ENCODE measurements around the gene CCNI2.

Gene CCNI2

GRCh38 chr5:132765311-132766019 is 18.2 kb downstream of the CCNI2 start:
- no peak for DNase-seq (ENCODE audit: low read depth)

GRCh38 chr5:132766020-132766805 is 19.0 kb downstream of the CCNI2 start:
- DNase-seq (ENCODE audit: low read depth): no peak

GRCh38 chr5:132766806-132767055 is 19.5 kb downstream of the CCNI2 start:
- DNase-seq (ENCODE audit: low read depth): no peak

- no peak for DNase-seq (ENCODE audit: low read depth)
Measured at GRCh38 chr5:132767150-132767549, 19.9 kb downstream of the CCNI2 start.

GRCh38 chr5:132768485-132768868 is 21.3 kb downstream of the CCNI2 start:
- DNase-seq (ENCODE audit: low read depth): no peak

GRCh38 chr5:132770476-132771159 is 23.4 kb downstream of the CCNI2 start:
- DNase-seq (ENCODE audit: low read depth): no peak

- no peak for DNase-seq (ENCODE audit: low read depth)
Measured at GRCh38 chr5:132771503-132771998, 24.3 kb downstream of the CCNI2 start.

GRCh38 chr5:132772291-132773070 is 25.3 kb downstream of the CCNI2 start:
- no peak for DNase-seq (ENCODE audit: low read depth)

- DNase-seq (ENCODE audit: low read depth): no peak
Measured at GRCh38 chr5:132773114-132773513, 25.9 kb downstream of the CCNI2 start.

- no peak for DNase-seq (ENCODE audit: low read depth)
Measured at GRCh38 chr5:132773601-132774355, 26.6 kb downstream of the CCNI2 start.

GRCh38 chr5:132774406-132774805 is 27.2 kb downstream of the CCNI2 start:
- no peak for DNase-seq (ENCODE audit: low read depth)

- no peak for DNase-seq (ENCODE audit: low read depth)
Measured at GRCh38 chr5:132774896-132775295, 27.7 kb downstream of the CCNI2 start.

- DNase-seq (ENCODE audit: low read depth): no peak
Measured at GRCh38 chr5:132775476-132775961, 28.3 kb downstream of the CCNI2 start.

- DNase-seq (ENCODE audit: low read depth): no peak
Measured at GRCh38 chr5:132776131-132776937, 29.1 kb downstream of the CCNI2 start.

- no peak for DNase-seq (ENCODE audit: low read depth)
Measured at GRCh38 chr5:132776938-132777208, 29.6 kb downstream of the CCNI2 start.

- DNase-seq (ENCODE audit: low read depth): no peak
Measured at GRCh38 chr5:132777209-132778069, 30.2 kb downstream of the CCNI2 start, which contains the start of gene SEPTIN8. Gene SEPTIN8, minus strand, starts transcription at chr5:132777239. Its CDS starts 102 bp downstream, at chr5:132777137.

- DNase-seq (ENCODE audit: low read depth): no peak
Measured at GRCh38 chr5:132778129-132778528, 30.9 kb downstream of the CCNI2 start.

- DNase-seq (ENCODE audit: low read depth): no peak
Measured at GRCh38 chr5:132778856-132779255, 31.6 kb downstream of the CCNI2 start.

GRCh38 chr5:132779961-132780360 is 32.7 kb downstream of the CCNI2 start:
- no peak for DNase-seq (ENCODE audit: low read depth)

GRCh38 chr5:132780577-132780976 is 33.4 kb downstream of the CCNI2 start:
- no peak for DNase-seq (ENCODE audit: low read depth)

All from fibroblast of the conjunctiva (primary cell).